Measurements from ENCODE around the gene CPTP.

The CPTP gene

DNA sequence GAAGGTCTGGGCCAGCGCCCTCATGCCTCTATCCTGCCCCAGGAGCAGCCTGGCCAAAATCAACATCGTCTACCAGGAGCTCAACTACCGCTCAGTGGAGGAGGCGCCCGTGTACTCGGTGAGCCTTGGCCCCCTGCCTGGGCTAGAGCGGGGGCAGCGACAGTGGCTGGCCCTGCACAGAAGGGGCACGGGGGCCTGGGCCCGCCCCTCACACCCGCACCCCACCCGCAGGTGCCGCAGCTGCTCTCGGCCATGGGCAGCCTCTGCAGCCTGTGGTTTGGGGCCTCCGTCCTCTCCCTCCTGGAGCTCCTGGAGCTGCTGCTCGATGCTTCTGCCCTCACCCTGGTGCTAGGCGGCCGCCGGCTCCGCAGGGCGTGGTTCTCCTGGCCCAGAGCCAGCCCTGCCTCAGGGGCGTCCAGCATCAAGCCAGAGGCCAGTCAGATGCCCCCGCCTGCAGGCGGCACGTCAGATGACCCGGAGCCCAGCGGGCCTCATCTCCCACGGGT lies 33.5 kb upstream of the CPTP start:
- no peak overlapping the region for H3K4me2 ChIP-seq (ENCODE audit: low read depth, low read length)
- H2AFZ ChIP-seq (ENCODE audit: low read length) = no peak overlapping the region
- H3K79me2 ChIP-seq (ENCODE audit: low read length) = no peaks in the 10 kb centered on the region
- no peak overlapping the region for H3K9ac ChIP-seq (ENCODE audit: low read length)
- TF ChIP-seq, protein P1, sequence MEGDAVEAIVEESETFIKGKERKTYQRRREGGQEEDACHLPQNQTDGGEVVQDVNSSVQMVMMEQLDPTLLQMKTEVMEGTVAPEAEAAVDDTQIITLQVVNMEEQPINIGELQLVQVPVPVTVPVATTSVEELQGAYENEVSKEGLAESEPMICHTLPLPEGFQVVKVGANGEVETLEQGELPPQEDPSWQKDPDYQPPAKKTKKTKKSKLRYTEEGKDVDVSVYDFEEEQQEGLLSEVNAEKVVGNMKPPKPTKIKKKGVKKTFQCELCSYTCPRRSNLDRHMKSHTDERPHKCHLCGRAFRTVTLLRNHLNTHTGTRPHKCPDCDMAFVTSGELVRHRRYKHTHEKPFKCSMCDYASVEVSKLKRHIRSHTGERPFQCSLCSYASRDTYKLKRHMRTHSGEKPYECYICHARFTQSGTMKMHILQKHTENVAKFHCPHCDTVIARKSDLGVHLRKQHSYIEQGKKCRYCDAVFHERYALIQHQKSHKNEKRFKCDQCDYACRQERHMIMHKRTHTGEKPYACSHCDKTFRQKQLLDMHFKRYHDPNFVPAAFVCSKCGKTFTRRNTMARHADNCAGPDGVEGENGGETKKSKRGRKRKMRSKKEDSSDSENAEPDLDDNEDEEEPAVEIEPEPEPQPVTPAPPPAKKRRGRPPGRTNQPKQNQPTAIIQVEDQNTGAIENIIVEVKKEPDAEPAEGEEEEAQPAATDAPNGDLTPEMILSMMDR (IDR thresholded peaks at IDR 0.05; ENCODE audit: low read length) = no peak
- no peak for TF ChIP-seq EZH2 (optimal IDR thresholded peaks at IDR 0.05; ENCODE audit: low read depth, low read length)
- no peak for TF ChIP-seq EZH2phosphoT487 (IDR thresholded peaks at IDR 0.05; ENCODE audit: low read length)
- DNase-seq = no peak
- no peaks in the 10 kb centered on the region for H3K9me2 ChIP-seq (replicated peaks; ENCODE audit: insufficient read depth, low read length)
- no peaks in the 10 kb centered on the region for H3K36me3 ChIP-seq (replicated peaks; ENCODE audit: insufficient read depth, low read length)
- no peaks in the 10 kb centered on the region for H4K20me1 ChIP-seq (ENCODE audit: insufficient read depth, low read length)
- H3K27ac ChIP-seq (ENCODE audit: low read length) = no peak overlapping the region
- no peaks in the 10 kb centered on the region for H3K4me1 ChIP-seq (ENCODE audit: low read length)
- H3F3A ChIP-seq (ENCODE audit: insufficient read depth, low read length) = no peaks in the 10 kb centered on the region
- H3K4me3 ChIP-seq (ENCODE audit: low read length) = no peak overlapping the region
- H3K9me3 ChIP-seq (replicated peaks; ENCODE audit: insufficient read depth, low read length) = no peaks in the 10 kb centered on the region
- H3K27me3 ChIP-seq (replicated peaks; ENCODE audit: insufficient read depth, low read length) = peaks cover 12% of the 10 kb centered on the region

DNA sequence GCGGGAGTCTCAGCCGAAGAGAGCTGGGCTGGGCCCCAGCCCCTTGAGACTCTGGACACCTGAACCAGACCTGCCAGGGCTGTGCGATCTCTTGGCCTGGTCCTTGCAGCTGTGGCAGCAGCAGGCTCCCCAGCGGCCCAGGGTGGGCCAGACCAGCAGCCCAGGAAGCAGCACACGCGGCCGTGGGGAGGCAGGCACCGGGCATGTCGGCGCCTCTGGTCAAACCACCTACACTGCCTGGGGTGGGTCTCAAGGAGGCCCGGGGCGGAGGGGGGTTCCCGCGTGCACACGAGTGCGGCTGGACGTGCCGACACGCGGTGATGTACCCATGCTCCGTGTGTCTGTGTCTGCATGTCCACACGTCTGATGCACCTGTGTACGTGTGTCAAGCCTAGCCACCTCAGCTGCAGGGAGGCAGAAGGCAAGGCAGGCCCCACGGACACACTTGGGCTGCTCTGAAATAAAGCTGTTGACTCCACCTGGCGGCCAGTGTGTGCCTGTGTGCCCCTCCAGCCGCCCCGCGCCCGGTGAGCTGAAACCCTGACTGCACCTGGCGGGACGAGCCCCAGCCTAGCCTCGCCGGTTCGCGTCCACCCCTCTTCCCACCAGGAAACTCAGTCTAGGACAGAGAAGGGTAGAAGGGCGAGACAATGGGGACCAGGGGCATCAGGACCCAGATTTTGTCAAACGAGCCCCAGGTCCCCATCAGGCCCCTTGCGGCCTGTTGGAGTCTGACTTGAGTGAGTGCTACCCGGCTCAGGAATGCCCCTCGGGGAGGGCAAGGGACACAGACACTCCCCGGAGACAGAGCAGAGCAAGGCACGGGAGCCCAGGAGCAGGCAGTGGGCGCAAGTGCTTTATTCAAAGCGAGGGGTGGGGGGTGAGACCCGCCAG lies 32.8 kb upstream of the CPTP start:
- Histone ChIP-seq H2AFZ (ENCODE audit: low read length) (no peak overlapping the region), H3F3A (ENCODE audit: insufficient read depth, low read length) (no peaks in the 10 kb centered on the region), H4K20me1 (ENCODE audit: insufficient read depth, low read length) (no peaks in the 10 kb centered on the region), H3K4me2 (ENCODE audit: low read depth, low read length) (no peak overlapping the region), H3K9me2 (replicated peaks; ENCODE audit: insufficient read depth, low read length) (no peaks in the 10 kb centered on the region), H3K4me3 (ENCODE audit: low read length) (no peak overlapping the region), H3K9me3 (replicated peaks; ENCODE audit: insufficient read depth, low read length) (no peaks in the 10 kb centered on the region), H3K4me1 (ENCODE audit: low read length) (no peaks in the 10 kb centered on the region), H3K27me3 (replicated peaks; ENCODE audit: insufficient read depth, low read length) (peaks cover 5% of the 10 kb centered on the region), H3K27ac (ENCODE audit: low read length) (no peak overlapping the region), H3K79me2 (ENCODE audit: low read length) (no peaks in the 10 kb centered on the region), H3K36me3 (replicated peaks; ENCODE audit: insufficient read depth, low read length) (no peaks in the 10 kb centered on the region), H3K9ac (ENCODE audit: low read length) (no peak overlapping the region)
- TF ChIP-seq, protein P1 (IDR thresholded peaks at IDR 0.05; ENCODE audit: low read length) = peak; percentile 74
- no peak for TF ChIP-seq EZH2 (optimal IDR thresholded peaks at IDR 0.05; ENCODE audit: low read depth, low read length)
- DNase-seq = peak; percentile 73

DNA sequence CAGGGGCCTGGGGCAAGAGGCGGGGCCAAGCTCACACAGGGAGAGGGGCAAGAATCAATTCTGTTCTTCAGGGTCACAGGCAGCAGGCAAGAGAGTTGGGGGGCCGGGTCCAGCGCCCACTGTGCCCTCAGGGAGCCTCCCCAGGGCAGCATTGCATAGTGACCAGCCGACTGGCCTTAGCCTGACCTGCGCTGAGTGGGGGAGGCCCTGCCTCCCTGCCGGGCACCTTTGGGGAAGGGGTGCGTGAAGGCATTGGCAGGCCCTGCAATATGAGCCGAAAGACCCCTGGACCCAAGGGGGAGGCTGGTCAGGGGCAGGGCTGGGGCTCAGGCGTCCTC lies 32.2 kb upstream of the CPTP start:
- H3K79me2 ChIP-seq (ENCODE audit: low read length) = no peaks in the 10 kb centered on the region
- H4K20me1 ChIP-seq (ENCODE audit: insufficient read depth, low read length) = no peaks in the 10 kb centered on the region
- no peak overlapping the region for H3K4me2 ChIP-seq (ENCODE audit: low read depth, low read length)
- no peak for DNase-seq
- no peaks in the 10 kb centered on the region for H3K9me3 ChIP-seq (replicated peaks; ENCODE audit: insufficient read depth, low read length)
- H3K4me3 ChIP-seq (ENCODE audit: low read length) = no peak overlapping the region
- TF ChIP-seq EZH2 (optimal IDR thresholded peaks at IDR 0.05; ENCODE audit: low read depth, low read length) (no peak), EZH2phosphoT487 (IDR thresholded peaks at IDR 0.05; ENCODE audit: low read length) (no peak)
- TF ChIP-seq, protein P1 (IDR thresholded peaks at IDR 0.05; ENCODE audit: low read length) = no peak
- no peaks in the 10 kb centered on the region for H3F3A ChIP-seq (ENCODE audit: insufficient read depth, low read length)
- no peaks in the 10 kb centered on the region for H3K4me1 ChIP-seq (ENCODE audit: low read length)
- H3K9me2 ChIP-seq (replicated peaks; ENCODE audit: insufficient read depth, low read length) = no peaks in the 10 kb centered on the region
- no peak overlapping the region for H3K27ac ChIP-seq (ENCODE audit: low read length)
- no peaks in the 10 kb centered on the region for H3K36me3 ChIP-seq (replicated peaks; ENCODE audit: insufficient read depth, low read length)
- no peaks in the 10 kb centered on the region; the same call in 1 of the 2 replicates for H3K27me3 ChIP-seq (replicated peaks; ENCODE audit: insufficient read depth, low read length)
- H2AFZ ChIP-seq (ENCODE audit: low read length) = no peak overlapping the region
- H3K9ac ChIP-seq (ENCODE audit: low read length) = no peak overlapping the region

Data from MM.1S (cell line).